ENCODE results near the gene ETF1. TPM values are rescaled to one million over a fixed set of nuclear protein-coding genes. Genes with fewer than 3 reads are reported as not detected.

Gene ETF1
- total RNA-seq (2022; extraction: Qiagen RNA extraction): 135 to 153 TPM (median 139 TPM) in 5 replicates

DNA sequence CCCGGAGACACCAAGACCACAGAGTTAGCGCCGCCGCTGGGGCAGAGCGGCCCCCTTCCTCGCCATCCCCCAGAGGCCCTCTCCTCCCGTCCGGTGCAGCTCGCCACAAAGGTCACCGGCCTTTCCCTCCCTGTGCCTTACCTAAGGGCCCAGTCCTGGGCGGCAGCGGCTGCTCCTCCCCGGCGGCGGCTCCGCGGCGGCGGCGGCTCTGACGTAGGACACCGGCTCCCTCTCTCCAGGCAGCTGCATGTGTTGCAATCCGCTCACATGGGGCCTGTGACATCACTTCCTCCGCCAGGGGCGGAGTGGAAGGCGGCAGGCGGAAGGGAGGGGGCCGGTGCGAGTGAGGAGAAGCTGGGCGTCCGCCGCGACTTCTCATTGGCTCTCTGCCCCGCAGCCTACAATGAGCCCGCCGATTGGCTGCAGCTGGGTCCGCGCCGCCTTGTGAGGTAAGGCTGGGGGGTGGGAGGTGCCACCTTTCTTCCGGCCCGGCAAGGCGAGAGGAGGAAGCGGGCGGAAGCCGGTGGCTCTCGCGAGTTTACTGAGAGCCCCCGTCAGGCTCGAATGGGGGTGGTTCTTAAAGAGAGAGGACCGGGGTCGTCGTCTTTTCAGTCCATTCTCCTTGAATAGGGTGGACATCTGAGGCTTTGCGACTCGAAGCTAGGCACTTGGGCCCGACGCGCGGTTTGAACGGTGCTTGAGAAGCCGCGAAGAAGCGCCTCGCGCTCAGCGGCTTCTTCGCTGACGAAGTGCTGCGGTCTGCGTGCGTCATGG is at the start of gene ETF1:
Gene ETF1 (minus strand): TSS at position 281 of the 774 bp plus-strand sequence. CDS start 318 bp downstream, outside the sequence.

GRCh38 chr5:138575194-138576015 is 32.4 kb upstream of the ETF1 start, which contains the start of gene HSPA9:
TSS of gene HSPA9 (minus strand) at chr5:138575401. CDS start at chr5:138575318, 83 bp downstream.

DNA sequence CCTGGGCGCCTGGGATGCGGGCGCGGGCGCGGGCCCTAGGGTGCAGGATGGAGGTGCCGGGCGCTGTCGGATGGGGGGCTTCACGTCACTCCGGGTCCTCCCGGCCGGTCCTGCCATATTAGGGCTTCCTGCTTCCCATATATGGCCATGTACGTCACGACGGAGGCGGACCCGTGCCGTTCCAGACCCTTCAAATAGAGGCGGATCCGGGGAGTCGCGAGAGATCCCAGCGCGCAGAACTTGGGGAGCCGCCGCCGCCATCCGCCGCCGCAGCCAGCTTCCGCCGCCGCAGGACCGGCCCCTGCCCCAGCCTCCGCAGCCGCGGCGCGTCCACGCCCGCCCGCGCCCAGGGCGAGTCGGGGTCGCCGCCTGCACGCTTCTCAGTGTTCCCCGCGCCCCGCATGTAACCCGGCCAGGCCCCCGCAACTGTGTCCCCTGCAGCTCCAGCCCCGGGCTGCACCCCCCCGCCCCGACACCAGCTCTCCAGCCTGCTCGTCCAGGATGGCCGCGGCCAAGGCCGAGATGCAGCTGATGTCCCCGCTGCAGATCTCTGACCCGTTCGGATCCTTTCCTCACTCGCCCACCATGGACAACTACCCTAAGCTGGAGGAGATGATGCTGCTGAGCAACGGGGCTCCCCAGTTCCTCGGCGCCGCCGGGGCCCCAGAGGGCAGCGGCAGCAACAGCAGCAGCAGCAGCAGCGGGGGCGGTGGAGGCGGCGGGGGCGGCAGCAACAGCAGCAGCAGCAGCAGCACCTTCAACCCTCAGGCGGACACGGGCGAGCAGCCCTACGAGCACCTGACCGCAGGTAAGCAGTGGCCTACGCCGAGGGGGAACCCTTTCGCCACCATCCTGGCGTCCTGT is 77.5 kb downstream of the ETF1 start, which contains the start of gene EGR1:
Gene EGR1 (plus strand): TSS at position 219 of the 864 bp plus-strand sequence. CDS start 283 bp downstream, at position 502.

Other genes starting within 250 kb of the ETF1 start
- 9.0 to 11.0 TPM (median 9.7 TPM) in 5 replicates for gene CDC25C, start 211.4 kb downstream of the ETF1 start, total RNA-seq (2022; extraction: Qiagen RNA extraction)
- 17.4 to 21.1 TPM (median 19.6 TPM) in 5 replicates for gene FAM53C, start 205.0 kb downstream of the ETF1 start, total RNA-seq (2022; extraction: Qiagen RNA extraction)
- gene KDM3B, start 190.6 kb downstream of the ETF1 start, total RNA-seq (2022; extraction: Qiagen RNA extraction): 38.3 to 45.6 TPM (median 43.9 TPM) in 5 replicates
- 6.2 to 7.7 TPM (median 6.7 TPM) in 5 replicates for gene REEP2, start 104.2 kb downstream of the ETF1 start, total RNA-seq (2022; extraction: Qiagen RNA extraction)
- gene EGR1, start 77.8 kb downstream of the ETF1 start, total RNA-seq (2022; extraction: Qiagen RNA extraction): 8.6 to 14.0 TPM (median 11.8 TPM) in 5 replicates
- gene HSPA9, start 32.2 kb upstream of the ETF1 start, total RNA-seq (2022; extraction: Qiagen RNA extraction): 303 to 366 TPM (median 343 TPM) in 5 replicates
- gene CTNNA1, start 210.2 kb upstream of the ETF1 start, total RNA-seq (2022; extraction: Qiagen RNA extraction): 185 to 205 TPM (median 189 TPM) in 5 replicates